ENCODE measurements around the gene KLHDC1. TPM values are rescaled to one million over a fixed set of nuclear protein-coding genes. Genes with fewer than 3 reads are reported as not detected.
"Not testable (repeated sequence)": the region's sequence is repeated elsewhere in the genome, so short reads cannot be mapped to it uniquely, and the experiment has no call there.

KLHDC1 gene
- total and polyA plus RNA-seq, 7 experiments from 2014 or later: 2.6 to 18.0 (median 9.6) TPM

DNA sequence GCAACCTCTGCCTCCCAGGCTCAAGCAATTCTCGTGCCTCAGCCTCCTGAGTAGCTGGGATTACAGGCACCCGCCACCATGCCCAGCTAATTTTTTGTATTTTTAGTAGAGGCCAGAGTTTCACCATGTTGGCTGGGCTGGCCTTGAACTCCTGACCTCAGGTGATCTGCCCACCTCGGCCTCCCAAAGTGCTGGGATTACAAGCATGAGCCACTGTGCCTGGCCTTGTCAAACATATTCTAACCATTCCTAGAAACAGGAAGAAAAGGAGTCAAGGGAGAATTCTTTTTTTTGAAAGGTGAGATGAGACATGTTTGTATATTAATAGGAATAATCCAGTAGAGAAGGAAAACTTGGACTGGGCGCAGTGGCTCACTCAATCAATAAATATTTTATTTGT, 11.6 kb downstream of the KLHDC1 start:
- DNase-seq; H3K27me3 ChIP-seq (ENCODE audit: control insufficient read depth in 2 of 2, insufficient read depth in 2 of 2, low read length in 2 of 2); H3K9me3 ChIP-seq (ENCODE audit: control insufficient read depth in 2 of 3, low read length in 3 of 3); H3K9me3 Mint-ChIP-seq; intact Hi-C loops (cut with micrococcal nuclease); H3K4me1 ChIP-seq (ENCODE audit: control insufficient read depth in 2 of 2, insufficient read depth in 2 of 2, low read length in 2 of 2); H3K4me3 Mint-ChIP-seq; H3K4me3 ChIP-seq (ENCODE audit: low read length); H3K27me3 Mint-ChIP-seq; H3K36me3 ChIP-seq (ENCODE audit: control insufficient read depth in 2 of 3, insufficient read depth in 3 of 3, low read length in 3 of 3); CTCF ChIA-PET; H3K27ac ChIP-seq (ENCODE audit: low read depth, low read length); ATAC-seq: not testable (repeated sequence)
- POLR2A ChIA-PET: interaction anchor here (0.7 to 0.9 kb wide), 2 partner anchors 15 to 64 kb away, joined by 3 to 4 read pairs; partner anchors contain the start of gene KLHDC2
- Mint-ChIP-seq H3K27ac (peak overlapping the region in 1 of 9 donors; percentile 72), H3K36me3 (peaks cover 5 to 20% (median 13%) of the 10 kb centered on the region in 5 donors), H3K4me1 (peaks cover 6 to 22% (median 18%) of the 10 kb centered on the region in 7 donors)

DNA sequence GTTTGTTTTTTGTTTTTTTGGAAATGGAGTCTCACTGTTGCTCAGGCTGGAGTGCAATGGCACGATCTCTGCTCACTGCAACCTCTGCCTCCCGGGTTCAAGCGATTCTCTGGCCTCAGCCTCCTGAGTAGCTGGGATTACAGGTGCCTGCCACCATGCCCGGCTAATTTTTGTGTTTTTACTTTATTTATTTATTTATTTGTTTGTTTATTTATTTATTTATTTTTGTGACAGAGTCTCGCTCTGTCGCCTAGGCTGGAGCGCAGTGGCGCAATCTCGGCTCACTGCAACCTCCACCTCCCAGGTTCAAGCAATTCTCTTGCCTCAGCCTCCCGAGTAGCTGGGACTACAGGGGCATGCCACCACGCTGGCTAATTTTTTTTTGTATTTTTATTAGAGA, 18.1 kb downstream of the KLHDC1 start:
- H3K27me3 Mint-ChIP-seq; H3K9me3 Mint-ChIP-seq; intact Hi-C loops (cut with micrococcal nuclease); CTCF ChIA-PET; H3K4me1 ChIP-seq (ENCODE audit: control insufficient read depth in 2 of 2, insufficient read depth in 2 of 2, low read length in 2 of 2); H3K27ac ChIP-seq (ENCODE audit: low read depth, low read length); H3K9me3 ChIP-seq (ENCODE audit: control insufficient read depth in 2 of 3, low read length in 3 of 3); H3K36me3 ChIP-seq (ENCODE audit: control insufficient read depth in 2 of 3, insufficient read depth in 3 of 3, low read length in 3 of 3); H3K4me3 ChIP-seq (ENCODE audit: low read length); DNase-seq; H3K4me3 Mint-ChIP-seq; H3K27me3 ChIP-seq (ENCODE audit: control insufficient read depth in 2 of 2, insufficient read depth in 2 of 2, low read length in 2 of 2); ATAC-seq; POLR2A ChIA-PET; H3K27ac Mint-ChIP-seq: not testable (repeated sequence)
- Mint-ChIP-seq H3K4me1 (peaks cover 0 to 13% (median 11%) of the 10 kb centered on the region in 7 donors), H3K36me3 (peaks cover 0 to 18% (median 8%) of the 10 kb centered on the region in 5 donors)

DNA sequence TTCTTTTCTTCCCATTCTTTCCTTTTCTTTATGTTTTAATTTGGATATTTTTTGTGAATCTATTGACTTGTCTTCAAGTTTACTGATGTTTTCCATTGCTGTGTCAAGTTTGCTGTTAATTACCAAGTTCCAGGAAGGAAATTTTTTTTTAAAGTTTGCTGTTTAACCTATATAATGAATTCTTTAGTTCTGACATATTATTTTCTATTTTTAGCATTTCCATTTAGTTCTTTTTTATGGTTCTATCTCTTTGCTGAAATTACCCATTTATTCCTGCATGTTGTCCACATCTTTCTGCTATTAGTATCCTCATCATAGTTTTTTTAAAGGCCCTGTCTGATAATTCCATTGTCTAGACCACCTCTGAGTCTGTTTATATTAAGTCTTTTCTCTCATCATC, 27.8 kb downstream of the KLHDC1 start:
- Histone ChIP-seq H3K27ac (ENCODE audit: low read depth, low read length) (no peak overlapping the region), H3K4me3 (ENCODE audit: low read length) (no peak overlapping the region), H3K4me1 (ENCODE audit: control insufficient read depth in 2 of 2, insufficient read depth in 2 of 2, low read length in 2 of 2) (no peaks in the 10 kb centered on the region), H3K36me3 (ENCODE audit: control insufficient read depth in 2 of 3, insufficient read depth in 3 of 3, low read length in 3 of 3) (peaks cover 0 to 14% (median 0%) of the 10 kb centered on the region in 3 experiments), H3K27me3 (ENCODE audit: control insufficient read depth in 2 of 2, insufficient read depth in 2 of 2, low read length in 2 of 2) (no peaks in the 10 kb centered on the region), H3K9me3 (ENCODE audit: control insufficient read depth in 2 of 3, low read length in 3 of 3) (no peaks in the 10 kb centered on the region)
- Mint-ChIP-seq H3K4me3 (no peak overlapping the region), H3K4me1 (peaks cover 0 to 6% (median 0%) of the 10 kb centered on the region in 7 donors), H3K9me3 (peaks cover 0 to 12% (median 0%) of the 10 kb centered on the region in 11 donors), H3K27me3 (no peaks in the 10 kb centered on the region), H3K36me3 (peaks cover 7 to 56% (median 52%) of the 10 kb centered on the region in 5 donors), H3K27ac (no peak overlapping the region)
- intact Hi-C loops (cut with micrococcal nuclease): no loop called here
- ChIA-PET CTCF (no interaction called here), POLR2A (no interaction called here)
- no peak for ATAC-seq
- no peak for DNase-seq

DNA sequence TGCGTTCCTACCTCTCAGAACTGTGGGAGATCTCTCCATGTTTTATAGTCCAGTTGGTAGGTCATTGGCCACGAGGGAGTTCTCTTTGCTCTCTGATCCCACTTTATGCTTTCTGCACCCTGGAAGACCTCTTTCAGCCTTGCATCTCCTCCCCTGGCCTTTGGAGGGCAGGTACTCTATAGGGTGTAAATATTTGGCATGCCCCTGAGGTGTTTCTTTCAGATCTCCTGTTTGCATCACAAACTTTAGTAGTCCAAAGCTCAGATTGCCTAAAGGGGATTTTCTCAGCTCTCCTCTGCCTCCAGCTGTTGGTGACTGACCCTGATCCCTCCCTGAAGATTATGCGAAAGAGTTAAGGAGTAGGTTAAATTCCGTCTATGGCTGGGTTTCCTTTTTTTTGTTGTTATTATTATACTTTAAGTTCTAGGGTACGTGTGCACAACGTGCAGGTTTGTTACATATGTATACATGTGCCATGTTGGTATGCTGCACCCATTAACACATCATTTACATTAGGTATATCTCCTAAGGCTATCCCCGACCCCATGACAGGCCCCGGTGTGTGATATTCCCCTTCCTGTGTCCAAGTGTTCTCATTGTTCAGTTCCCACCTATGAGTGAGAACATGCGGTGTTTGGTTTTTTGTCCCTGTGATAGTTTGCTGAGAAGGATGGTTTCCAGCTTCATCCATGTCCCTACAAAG, 29.0 kb downstream of the KLHDC1 start:
- H3K4me1 Mint-ChIP-seq; H3K4me3 ChIP-seq (ENCODE audit: low read length); H3K27me3 ChIP-seq (ENCODE audit: control insufficient read depth in 2 of 2, insufficient read depth in 2 of 2, low read length in 2 of 2); H3K4me1 ChIP-seq (ENCODE audit: control insufficient read depth in 2 of 2, insufficient read depth in 2 of 2, low read length in 2 of 2); DNase-seq; H3K27ac ChIP-seq (ENCODE audit: low read depth, low read length); H3K4me3 Mint-ChIP-seq; CTCF ChIA-PET; POLR2A ChIA-PET; ATAC-seq; H3K27ac Mint-ChIP-seq; intact Hi-C loops (cut with micrococcal nuclease); H3K27me3 Mint-ChIP-seq; H3K9me3 ChIP-seq (ENCODE audit: control insufficient read depth in 2 of 3, low read length in 3 of 3): not testable (repeated sequence)
- H3K9me3 Mint-ChIP-seq: peaks cover 0 to 12% (median 0%) of the 10 kb centered on the region in 11 donors
- H3K36me3 ChIP-seq (ENCODE audit: control insufficient read depth in 2 of 3, insufficient read depth in 3 of 3, low read length in 3 of 3): peaks cover 0 to 19% (median 0%) of the 10 kb centered on the region in 3 experiments
- peaks cover 7 to 59% (median 48%) of the 10 kb centered on the region in 5 donors for H3K36me3 Mint-ChIP-seq

DNA sequence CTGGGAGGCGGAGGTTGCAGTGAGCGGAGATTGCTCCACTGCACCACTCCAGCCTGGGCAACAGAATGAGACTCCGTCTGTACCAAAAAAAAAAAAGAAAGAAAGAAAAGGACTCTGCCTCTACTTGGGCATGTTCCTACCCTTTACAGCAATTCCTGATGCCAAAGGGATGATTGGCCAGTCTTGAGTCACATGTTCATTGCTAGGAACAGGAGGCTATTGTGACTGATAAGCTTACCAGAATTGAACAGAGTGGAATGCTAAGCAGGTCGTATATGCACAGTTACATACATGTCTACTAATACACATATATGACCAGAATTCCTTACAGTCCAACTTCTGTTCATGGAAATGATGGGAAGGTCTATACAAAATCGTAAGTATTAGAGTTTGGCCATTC, 34.3 kb downstream of the KLHDC1 start:
- Histone ChIP-seq H3K9me3 (ENCODE audit: control insufficient read depth in 2 of 3, low read length in 3 of 3) (no peaks in the 10 kb centered on the region), H3K27ac (ENCODE audit: low read depth, low read length) (no peak overlapping the region), H3K27me3 (ENCODE audit: control insufficient read depth in 2 of 2, insufficient read depth in 2 of 2, low read length in 2 of 2) (no peaks in the 10 kb centered on the region), H3K4me3 (ENCODE audit: low read length) (no peak overlapping the region), H3K4me1 (ENCODE audit: control insufficient read depth in 2 of 2, insufficient read depth in 2 of 2, low read length in 2 of 2) (no peaks in the 10 kb centered on the region), H3K36me3 (ENCODE audit: control insufficient read depth in 2 of 3, insufficient read depth in 3 of 3, low read length in 3 of 3) (peaks cover 0 to 13% (median 0%) of the 10 kb centered on the region in 3 experiments)
- ChIA-PET CTCF (no interaction called here), POLR2A (no interaction called here)
- no peak for ATAC-seq
- no peak overlapping the region for H3K27ac Mint-ChIP-seq
- H3K4me1 Mint-ChIP-seq: no peaks in the 10 kb centered on the region
- H3K36me3 Mint-ChIP-seq: peaks cover 0 to 55% (median 30%) of the 10 kb centered on the region in 5 donors
- no peak for DNase-seq
- intact Hi-C loops (cut with micrococcal nuclease): no loop called here
- H3K27me3 Mint-ChIP-seq: no peaks in the 10 kb centered on the region
- no peaks in the 10 kb centered on the region for H3K9me3 Mint-ChIP-seq
- no peak overlapping the region for H3K4me3 Mint-ChIP-seq

DNA sequence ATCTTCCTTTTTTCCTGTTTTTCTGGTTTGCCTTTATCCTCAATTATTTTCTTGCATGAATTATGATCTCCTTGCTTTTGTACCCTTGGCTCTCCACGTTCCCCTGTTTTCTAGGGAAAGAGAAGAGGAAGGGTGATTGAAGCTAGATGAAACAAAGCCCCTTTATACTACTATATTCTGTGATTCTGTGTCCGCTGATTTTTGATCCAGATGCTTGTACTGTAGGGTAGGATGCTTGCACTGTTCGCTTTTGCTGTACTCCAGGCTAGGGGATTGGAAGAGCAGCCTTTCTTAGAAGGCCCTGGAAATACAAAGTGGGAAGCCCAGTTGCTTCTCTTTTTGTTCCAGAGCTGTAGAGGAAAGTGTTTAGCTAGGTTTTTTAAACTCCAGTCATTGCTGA, 40.0 kb downstream of the KLHDC1 start:
- CTCF ChIA-PET: no interaction called here
- H3K27me3 Mint-ChIP-seq: no peaks in the 10 kb centered on the region
- Histone ChIP-seq H3K4me3 (ENCODE audit: low read length) (no peak overlapping the region), H3K36me3 (ENCODE audit: control insufficient read depth in 2 of 3, insufficient read depth in 3 of 3, low read length in 3 of 3) (peaks cover 0 to 11% (median 0%) of the 10 kb centered on the region in 3 experiments), H3K9me3 (ENCODE audit: control insufficient read depth in 2 of 3, low read length in 3 of 3) (no peaks in the 10 kb centered on the region), H3K4me1 (ENCODE audit: control insufficient read depth in 2 of 2, insufficient read depth in 2 of 2, low read length in 2 of 2) (no peaks in the 10 kb centered on the region), H3K27me3 (ENCODE audit: control insufficient read depth in 2 of 2, insufficient read depth in 2 of 2, low read length in 2 of 2) (no peaks in the 10 kb centered on the region), H3K27ac (ENCODE audit: low read depth, low read length) (no peak overlapping the region)
- no peak for ATAC-seq
- no peaks in the 10 kb centered on the region for H3K4me1 Mint-ChIP-seq
- POLR2A ChIA-PET: interaction anchor here (1.4 kb wide), 1 partner anchor 35 kb away, joined by 4 read pairs; the partner anchor contains the start of gene KLHDC2
- intact Hi-C loops (cut with micrococcal nuclease): no loop called here
- peaks cover 0 to 44% (median 18%) of the 10 kb centered on the region in 5 donors for H3K36me3 Mint-ChIP-seq
- no peaks in the 10 kb centered on the region for H3K9me3 Mint-ChIP-seq
- no peak overlapping the region for H3K4me3 Mint-ChIP-seq
- no peak for DNase-seq
- H3K27ac Mint-ChIP-seq: no peak overlapping the region

DNA sequence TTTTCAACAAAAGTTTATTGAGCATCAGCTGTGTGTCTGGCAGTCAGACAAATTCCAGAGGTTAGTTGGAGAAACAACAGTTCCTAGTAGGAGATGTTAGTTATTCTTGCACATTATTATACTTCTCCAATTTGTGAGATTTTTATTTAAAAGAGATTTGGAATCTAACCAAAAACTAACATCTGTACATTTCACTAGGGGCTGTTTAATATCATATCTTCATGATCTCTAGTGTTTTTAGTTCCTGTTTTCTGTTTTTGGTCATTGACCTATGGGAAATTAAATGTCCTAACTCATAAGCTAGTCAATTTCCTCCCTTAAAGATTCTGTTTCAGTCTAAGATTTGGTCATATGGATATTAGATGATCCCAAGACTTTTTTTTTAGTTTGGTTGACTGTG, 40.9 kb downstream of the KLHDC1 start:
- Mint-ChIP-seq H3K27me3 (no peaks in the 10 kb centered on the region), H3K27ac (no peak overlapping the region), H3K36me3 (peaks cover 0 to 37% (median 20%) of the 10 kb centered on the region in 5 donors), H3K4me3 (no peak overlapping the region), H3K4me1 (no peaks in the 10 kb centered on the region), H3K9me3 (no peaks in the 10 kb centered on the region)
- ATAC-seq: no peak
- no peak for DNase-seq
- POLR2A ChIA-PET: no interaction called here
- H3K27me3 ChIP-seq (ENCODE audit: control insufficient read depth in 2 of 2, insufficient read depth in 2 of 2, low read length in 2 of 2): no peaks in the 10 kb centered on the region
- no peak overlapping the region for H3K27ac ChIP-seq (ENCODE audit: low read depth, low read length)
- no peaks in the 10 kb centered on the region for H3K4me1 ChIP-seq (ENCODE audit: control insufficient read depth in 2 of 2, insufficient read depth in 2 of 2, low read length in 2 of 2)
- no peak overlapping the region for H3K4me3 ChIP-seq (ENCODE audit: low read length)
- intact Hi-C loops (cut with micrococcal nuclease): no loop called here
- no peaks in the 10 kb centered on the region for H3K9me3 ChIP-seq (ENCODE audit: control insufficient read depth in 2 of 3, low read length in 3 of 3)
- peaks cover 0 to 15% (median 0%) of the 10 kb centered on the region in 3 experiments for H3K36me3 ChIP-seq (ENCODE audit: control insufficient read depth in 2 of 3, insufficient read depth in 3 of 3, low read length in 3 of 3)
- CTCF ChIA-PET: no interaction called here
